ENCODE data around the gene GBP3. TPM values are rescaled to one million over a fixed set of nuclear protein-coding genes. Genes with fewer than 3 reads are reported as not detected.
"Not testable (repeated sequence)": the region's sequence is repeated elsewhere in the genome, so short reads cannot be mapped to it uniquely, and the experiment has no call there.

The GBP3 gene
- total RNA-seq, 2 experiments from 2014 or later = 9.7 to 10.2 TPM

DNA sequence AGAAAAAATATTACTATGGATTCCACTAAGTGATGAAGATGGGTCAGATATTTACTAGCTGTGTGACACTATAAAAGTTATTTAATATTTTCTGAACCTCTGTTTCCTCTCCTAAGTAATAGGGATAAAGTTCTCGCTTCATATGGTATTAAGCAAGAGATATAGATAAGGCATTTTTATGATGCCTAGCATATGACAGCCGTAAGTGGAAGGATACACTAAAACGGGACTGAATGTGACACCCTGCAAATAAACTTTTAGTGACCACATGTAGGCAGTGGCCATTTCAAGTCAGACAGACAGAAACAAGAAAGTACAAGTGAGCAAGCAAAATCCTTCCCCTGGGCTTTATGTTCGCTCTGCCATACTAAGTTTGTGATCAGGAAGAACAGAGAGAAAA lies 14.2 kb downstream of the GBP3 start:
- H3K36me3 Mint-ChIP-seq = peaks cover 60% of the 10 kb centered on the region

DNA sequence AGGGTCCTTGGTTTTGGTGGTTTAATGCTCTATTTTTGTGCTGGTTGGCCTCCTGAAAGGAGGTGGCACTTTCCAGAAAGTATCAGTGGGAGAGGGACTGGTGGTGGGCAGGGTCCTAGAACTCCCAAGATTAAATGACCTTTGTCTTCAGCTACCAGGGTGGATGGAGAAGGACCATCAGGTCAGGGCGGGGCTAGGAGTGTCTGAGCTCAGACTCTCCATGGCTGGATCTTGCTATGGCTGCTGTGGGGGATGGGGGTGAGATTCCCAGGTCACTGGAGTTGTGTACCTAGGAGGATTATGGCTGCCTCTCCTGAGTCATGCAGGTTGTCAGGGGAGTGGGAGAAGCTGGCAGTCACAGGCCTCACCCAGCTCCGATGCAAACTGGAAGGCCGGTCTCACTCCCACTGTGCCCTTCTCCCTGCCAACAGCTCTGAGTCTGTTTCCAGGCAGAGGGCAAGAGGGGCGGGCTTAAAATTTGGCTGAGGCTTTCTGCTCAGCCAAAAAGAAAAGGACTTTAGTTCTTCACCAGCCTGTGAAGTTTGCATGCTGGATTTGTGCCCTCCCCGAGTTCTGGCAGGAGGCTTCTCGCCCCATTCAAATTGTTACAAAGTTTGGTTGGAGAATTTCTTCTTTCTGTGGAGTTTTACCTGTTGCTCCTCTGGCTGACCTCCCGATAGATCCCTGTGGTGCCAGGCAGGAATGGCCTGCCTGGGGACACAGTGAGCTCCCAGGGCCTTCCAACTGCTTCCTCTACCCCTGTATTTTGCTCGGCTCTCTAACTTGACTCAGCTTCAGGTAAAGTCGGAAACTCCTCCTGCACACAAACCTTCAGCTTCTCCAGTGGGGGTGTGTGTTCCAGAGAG lies 17.1 kb downstream of the GBP3 start:
- Mint-ChIP-seq H3K9me3 (peaks cover 17% of the 10 kb centered on the region), H3K27me3 (no peaks in the 10 kb centered on the region), H3K27ac (peak overlapping the region; percentile 12), H3K4me3 (no peak overlapping the region), H3K4me1 (peaks cover 34% of the 10 kb centered on the region), H3K36me3 (peaks cover 63% of the 10 kb centered on the region)
- no peak for DNase-seq

More for the DNA sequence above, 14.2 kb downstream of the GBP3 start:
- peaks cover 11% of the 10 kb centered on the region for H3K9me3 Mint-ChIP-seq
- no peak for DNase-seq
- no peak overlapping the region for H3K4me3 Mint-ChIP-seq
- no peaks in the 10 kb centered on the region for H3K27me3 Mint-ChIP-seq
- H3K27ac Mint-ChIP-seq = no peak overlapping the region
- peaks cover 8% of the 10 kb centered on the region for H3K4me1 Mint-ChIP-seq

- Mint-ChIP-seq H3K9me3 (peaks cover 17% of the 10 kb centered on the region), H3K27ac (peak overlapping the region; percentile 59), H3K4me1 (peaks cover 39% of the 10 kb centered on the region), H3K36me3 (peaks cover 38% of the 10 kb centered on the region)
- H3K4me3 Mint-ChIP-seq, H3K27me3 Mint-ChIP-seq, DNase-seq: not testable (repeated sequence)
These were observed 20.5 kb downstream of the GBP3 start for GRCh38 chr1:89002176-89002575.

- peaks cover 34% of the 10 kb centered on the region for H3K36me3 Mint-ChIP-seq
- no peaks in the 10 kb centered on the region for H3K27me3 Mint-ChIP-seq
- H3K4me1 Mint-ChIP-seq = peaks cover 39% of the 10 kb centered on the region
- H3K27ac Mint-ChIP-seq = peak overlapping the region; percentile 59
- no peak overlapping the region for H3K4me3 Mint-ChIP-seq
- no peak for DNase-seq
- H3K9me3 Mint-ChIP-seq = peaks cover 17% of the 10 kb centered on the region
These were observed 21.2 kb downstream of the GBP3 start for GRCh38 chr1:89001510-89001909.

GRCh38 chr1:88998716-88999115 lies 23.9 kb downstream of the GBP3 start:
- no peaks in the 10 kb centered on the region for H3K27me3 Mint-ChIP-seq
- no peak overlapping the region for H3K4me3 Mint-ChIP-seq
- no peak overlapping the region for H3K27ac Mint-ChIP-seq
- H3K9me3 Mint-ChIP-seq = peaks cover 8% of the 10 kb centered on the region
- peaks cover 12% of the 10 kb centered on the region for H3K36me3 Mint-ChIP-seq
- peaks cover 33% of the 10 kb centered on the region for H3K4me1 Mint-ChIP-seq
- no peak for DNase-seq

DNA sequence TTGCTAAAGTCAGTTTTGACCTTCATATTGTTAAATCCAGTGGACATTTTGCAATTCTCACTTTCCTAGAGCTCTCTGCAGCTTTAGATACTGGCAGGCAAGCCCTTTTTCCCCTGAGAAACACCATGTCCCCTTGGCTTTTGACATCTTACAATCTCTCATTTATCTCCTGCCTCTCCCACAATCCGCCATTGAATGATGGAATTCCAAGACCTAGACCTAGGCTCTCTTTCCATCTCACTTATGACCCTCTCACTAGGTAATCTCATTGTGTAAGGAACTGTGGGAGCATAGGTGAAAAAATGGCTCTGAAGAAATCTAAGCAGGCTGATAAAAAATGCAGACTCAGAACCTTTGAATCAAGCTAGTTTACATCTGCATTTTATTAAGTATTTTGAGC lies 32.2 kb downstream of the GBP3 start:
- H3K9me3 Mint-ChIP-seq = peaks cover 2% of the 10 kb centered on the region
- no peaks in the 10 kb centered on the region for H3K27me3 Mint-ChIP-seq
- peak overlapping the region; percentile 2 for H3K27ac Mint-ChIP-seq
- H3K4me3 Mint-ChIP-seq = peak overlapping the region; percentile 1
- peaks cover 45% of the 10 kb centered on the region for H3K4me1 Mint-ChIP-seq
- peaks cover 53% of the 10 kb centered on the region for H3K36me3 Mint-ChIP-seq
- DNase-seq = no peak

GRCh38 chr1:88985692-88986091 lies 37.0 kb downstream of the GBP3 start:
- H3K4me1 Mint-ChIP-seq = peaks cover 82% of the 10 kb centered on the region
- DNase-seq = no peak
- H3K9me3 Mint-ChIP-seq = peaks cover 11% of the 10 kb centered on the region
- no peaks in the 10 kb centered on the region for H3K27me3 Mint-ChIP-seq
- no peak overlapping the region for H3K4me3 Mint-ChIP-seq
- peaks cover 85% of the 10 kb centered on the region for H3K36me3 Mint-ChIP-seq
- peak overlapping the region; percentile 85 for H3K27ac Mint-ChIP-seq

GRCh38 chr1:88985032-88985431 lies 37.6 kb downstream of the GBP3 start:
- H3K4me3 Mint-ChIP-seq = no peak overlapping the region
- H3K36me3 Mint-ChIP-seq = peaks cover 85% of the 10 kb centered on the region
- no peak for DNase-seq
- peak overlapping the region; percentile 85 for H3K27ac Mint-ChIP-seq
- no peaks in the 10 kb centered on the region for H3K27me3 Mint-ChIP-seq
- peaks cover 80% of the 10 kb centered on the region for H3K4me1 Mint-ChIP-seq
- peaks cover 10% of the 10 kb centered on the region for H3K9me3 Mint-ChIP-seq

- H3K9me3 Mint-ChIP-seq = peaks cover 9% of the 10 kb centered on the region
- peak overlapping the region; percentile 85 for H3K27ac Mint-ChIP-seq
- H3K36me3 Mint-ChIP-seq = peaks cover 85% of the 10 kb centered on the region
- peaks cover 80% of the 10 kb centered on the region for H3K4me1 Mint-ChIP-seq
- no peak for DNase-seq
- no peaks in the 10 kb centered on the region for H3K27me3 Mint-ChIP-seq
- peak overlapping the region; percentile 42 for H3K4me3 Mint-ChIP-seq
These were observed 38.1 kb downstream of the GBP3 start for GRCh38 chr1:88984569-88984968.

- Mint-ChIP-seq H3K9me3 (peaks cover 9% of the 10 kb centered on the region), H3K36me3 (peaks cover 85% of the 10 kb centered on the region), H3K4me1 (peaks cover 82% of the 10 kb centered on the region), H3K27ac (peak overlapping the region; percentile 90), H3K4me3 (peak overlapping the region; percentile 50), H3K27me3 (no peaks in the 10 kb centered on the region)
- no peak for DNase-seq
These were observed 38.7 kb downstream of the GBP3 start for GRCh38 chr1:88983791-88984559.

GRCh38 chr1:88982055-88982454 lies 40.6 kb downstream of the GBP3 start:
- peak overlapping the region; percentile 35 for H3K4me3 Mint-ChIP-seq
- peak overlapping the region; percentile 90 for H3K27ac Mint-ChIP-seq
- H3K27me3 Mint-ChIP-seq = no peaks in the 10 kb centered on the region
- peaks cover 76% of the 10 kb centered on the region for H3K4me1 Mint-ChIP-seq
- peaks cover 9% of the 10 kb centered on the region for H3K9me3 Mint-ChIP-seq
- no peak for DNase-seq
- H3K36me3 Mint-ChIP-seq = peaks cover 82% of the 10 kb centered on the region

GRCh38 chr1:88981506-88981905 lies 41.2 kb downstream of the GBP3 start:
- H3K36me3 Mint-ChIP-seq = peaks cover 77% of the 10 kb centered on the region
- H3K4me1 Mint-ChIP-seq = peaks cover 72% of the 10 kb centered on the region
- H3K27me3 Mint-ChIP-seq, H3K9me3 Mint-ChIP-seq, H3K4me3 Mint-ChIP-seq, DNase-seq: not testable (repeated sequence)
- H3K27ac Mint-ChIP-seq = peak overlapping the region; percentile 90

- peaks cover 68% of the 10 kb centered on the region for H3K4me1 Mint-ChIP-seq
- H3K27ac Mint-ChIP-seq = peak overlapping the region; percentile 90
- no peak overlapping the region for H3K4me3 Mint-ChIP-seq
- peaks cover 75% of the 10 kb centered on the region for H3K36me3 Mint-ChIP-seq
- no peaks in the 10 kb centered on the region for H3K27me3 Mint-ChIP-seq
- peaks cover 9% of the 10 kb centered on the region for H3K9me3 Mint-ChIP-seq
- DNase-seq = no peak
These were observed 41.8 kb downstream of the GBP3 start for GRCh38 chr1:88980870-88981269.

DNA sequence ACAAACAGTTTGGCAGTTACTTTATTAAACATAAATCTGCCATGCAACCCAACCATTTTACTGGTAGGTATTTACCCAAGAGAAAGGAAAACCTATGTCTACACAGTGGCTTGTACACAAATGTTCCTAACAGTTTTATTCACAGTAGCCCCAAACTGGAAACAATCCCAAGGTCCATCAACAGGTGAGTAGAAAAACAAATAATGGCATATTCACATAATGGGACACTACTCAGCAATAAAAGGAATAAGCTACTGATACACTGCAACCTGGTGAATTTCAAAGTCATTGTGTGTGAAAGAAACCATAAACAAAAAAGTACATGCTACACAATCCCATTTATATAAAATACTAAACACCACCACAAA lies 42.9 kb downstream of the GBP3 start:
- peaks cover 11% of the 10 kb centered on the region for H3K9me3 Mint-ChIP-seq
- no peak for DNase-seq
- no peaks in the 10 kb centered on the region for H3K27me3 Mint-ChIP-seq
- peaks cover 63% of the 10 kb centered on the region for H3K4me1 Mint-ChIP-seq
- H3K4me3 Mint-ChIP-seq = no peak overlapping the region
- H3K27ac Mint-ChIP-seq = peak overlapping the region; percentile 42
- peaks cover 75% of the 10 kb centered on the region for H3K36me3 Mint-ChIP-seq

DNA sequence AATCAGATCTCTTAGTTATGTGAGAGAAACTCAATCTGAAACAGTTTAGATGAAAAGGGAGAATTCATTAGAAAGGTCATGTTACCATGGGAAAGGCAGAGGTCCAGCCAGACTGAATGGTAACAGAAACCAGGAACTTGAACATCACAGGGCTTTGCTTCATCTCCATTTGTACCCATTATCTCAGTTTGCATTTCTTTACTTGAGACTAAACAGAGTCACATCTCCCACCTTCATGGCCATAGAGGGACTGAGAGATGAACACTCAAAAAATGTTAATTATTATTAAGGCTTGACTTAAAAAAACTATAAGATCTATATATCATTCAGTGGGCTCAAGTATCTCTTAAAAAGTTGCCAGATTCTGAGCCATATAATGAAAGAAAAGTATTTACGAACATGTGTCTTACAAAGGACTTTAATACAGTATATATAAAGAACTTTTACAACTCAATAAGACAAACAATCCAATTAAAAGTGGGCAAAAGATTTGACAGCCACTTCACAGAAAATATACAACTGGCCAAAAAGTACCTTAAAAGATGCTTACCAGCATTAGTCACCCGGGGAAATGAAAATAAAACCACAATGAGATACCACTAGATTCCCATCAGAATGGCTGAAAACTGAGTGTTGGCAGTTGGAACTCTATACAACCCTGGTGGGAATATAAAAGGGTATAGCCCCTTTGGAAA lies 43.5 kb downstream of the GBP3 start:
- Mint-ChIP-seq H3K27ac (peak overlapping the region; percentile 42), H3K27me3 (no peaks in the 10 kb centered on the region), H3K36me3 (peaks cover 75% of the 10 kb centered on the region), H3K4me1 (peaks cover 59% of the 10 kb centered on the region), H3K4me3 (no peak overlapping the region), H3K9me3 (peaks cover 13% of the 10 kb centered on the region)
- DNase-seq = no peak
